ENCODE measurements around the gene LOXL3. TPM values are rescaled to one million over a fixed set of nuclear protein-coding genes. Genes with fewer than 3 reads are reported as not detected.

Gene LOXL3
- total RNA-seq, 3 donors from 2014 or later (not counting 1 experiment from before 2014, with no cell fraction given): 0.43 to 2.0 (median 0.93) TPM

- Histone ChIP-seq H3K27ac (ENCODE audit: low read length) (no peak overlapping the region), H3K9me3 (ENCODE audit: control insufficient read depth, insufficient read depth, low read length) (no peaks in the 10 kb centered on the region), H3K36me3 (ENCODE audit: control insufficient read depth, insufficient read depth, low read length) (no peaks in the 10 kb centered on the region), H3K27me3 (ENCODE audit: control insufficient read depth, insufficient read depth, low read length) (peaks cover 46% of the 10 kb centered on the region), H3K4me3 (ENCODE audit: low read length) (no peak overlapping the region), H3K4me1 (ENCODE audit: control insufficient read depth, insufficient read depth, low read length) (peaks cover 43% of the 10 kb centered on the region)
- no peak overlapping the region for H3K27ac Mint-ChIP-seq
- WGBS (ENCODE audit: insufficient coverage): 38% methylated on average over 11 of the region's 11 CpGs
- H3K27me3 Mint-ChIP-seq (ENCODE audit: low read depth in 2 of 2): peaks cover 35 to 55% of the 10 kb centered on the region in 2 donors
- DNase-seq (no peak), ATAC-seq (no peak)
- TF ChIP-seq CTCF (IDR thresholded peaks at IDR 0.05): no peak
- intact Hi-C loops (cut with micrococcal nuclease): no loop called here
- H3K36me3 Mint-ChIP-seq: no peaks in the 10 kb centered on the region
- H3K9me3 Mint-ChIP-seq: no peaks in the 10 kb centered on the region
- H3K4me3 Mint-ChIP-seq: no peak overlapping the region
- H3K4me1 Mint-ChIP-seq: peaks cover 30 to 34% of the 10 kb centered on the region in 2 donors
These were observed 42.4 kb downstream of the LOXL3 start for GRCh38 chr2:74511104-74511989.

GRCh38 chr2:74510272-74510671 lies 43.5 kb downstream of the LOXL3 start:
- H3K36me3 Mint-ChIP-seq: no peaks in the 10 kb centered on the region

GRCh38 chr2:74507926-74508520 lies 45.7 kb downstream of the LOXL3 start:
- no peak for TF ChIP-seq CTCF (IDR thresholded peaks at IDR 0.05)
- H3K4me3 ChIP-seq (ENCODE audit: low read length): peak overlapping the region; percentile 86
- peak overlapping the region; percentile 100 for H3K27ac Mint-ChIP-seq
- peak overlapping the region; percentile 97 for H3K27ac ChIP-seq (ENCODE audit: low read length)
- ATAC-seq (peak in 1 of 3 donors; percentile 4), DNase-seq (peak in 1 of 2 donors; percentile 47)
- peaks cover 38 to 52% of the 10 kb centered on the region in 2 donors for H3K4me1 Mint-ChIP-seq
- peaks cover 18% of the 10 kb centered on the region for H3K27me3 ChIP-seq (ENCODE audit: control insufficient read depth, insufficient read depth, low read length)
- H3K27me3 Mint-ChIP-seq (ENCODE audit: low read depth in 2 of 2): peaks cover 25 to 35% of the 10 kb centered on the region in 2 donors
- H3K36me3 ChIP-seq (ENCODE audit: control insufficient read depth, insufficient read depth, low read length): peaks cover 7% of the 10 kb centered on the region
- no peaks in the 10 kb centered on the region for H3K36me3 Mint-ChIP-seq
- peak overlapping the region; percentile 100 for H3K4me3 Mint-ChIP-seq
- intact Hi-C loops (cut with micrococcal nuclease): loop anchor here (1.0 kb wide), 3 partner anchors 21 to 50 kb away; partner anchors contain the start of genes AUP1, HTRA2, TTC31 and WBP1
- 18% methylated on average over 35 of the region's 38 CpGs for WGBS (ENCODE audit: insufficient coverage)
- H3K9me3 Mint-ChIP-seq: no peaks in the 10 kb centered on the region
- peaks cover 39% of the 10 kb centered on the region for H3K4me1 ChIP-seq (ENCODE audit: control insufficient read depth, insufficient read depth, low read length)
- no peaks in the 10 kb centered on the region for H3K9me3 ChIP-seq (ENCODE audit: control insufficient read depth, insufficient read depth, low read length)

More at GRCh38 chr2:74510272-74510671, 43.5 kb downstream of the LOXL3 start:
- intact Hi-C loops (cut with micrococcal nuclease): no loop called here
- no peaks in the 10 kb centered on the region for H3K9me3 Mint-ChIP-seq
- peaks cover 29 to 45% of the 10 kb centered on the region in 2 donors for H3K27me3 Mint-ChIP-seq (ENCODE audit: low read depth in 2 of 2)
- ATAC-seq (no peak), DNase-seq (no peak)
- WGBS (ENCODE audit: insufficient coverage): 85% methylated on average over 4 of the region's 4 CpGs
- no peak overlapping the region for H3K4me3 ChIP-seq (ENCODE audit: low read length)
- H3K9me3 ChIP-seq (ENCODE audit: control insufficient read depth, insufficient read depth, low read length): no peaks in the 10 kb centered on the region
- H3K36me3 ChIP-seq (ENCODE audit: control insufficient read depth, insufficient read depth, low read length): peaks cover 7% of the 10 kb centered on the region
- H3K4me1 Mint-ChIP-seq: peaks cover 28 to 33% of the 10 kb centered on the region in 2 donors
- no peak for TF ChIP-seq CTCF (IDR thresholded peaks at IDR 0.05)
- no peak overlapping the region for H3K27ac ChIP-seq (ENCODE audit: low read length)
- H3K4me3 Mint-ChIP-seq: no peak overlapping the region
- H3K27ac Mint-ChIP-seq: no peak overlapping the region
- peaks cover 39% of the 10 kb centered on the region for H3K27me3 ChIP-seq (ENCODE audit: control insufficient read depth, insufficient read depth, low read length)
- peaks cover 44% of the 10 kb centered on the region for H3K4me1 ChIP-seq (ENCODE audit: control insufficient read depth, insufficient read depth, low read length)

Measured in natural killer cell (primary cell).